SH-SY5Y (cell line): ENCODE results near the gene BCLAF1.

Source experiments
- GATA2 ChIP-seq: IDR thresholded peaks from 2 replicates; pipeline ENCODE4 v1.6.1; 2011; ENCODE audit warnings: mild to moderate bottlenecking, low read depth, low read length
- GATA3 ChIP-seq: IDR thresholded peaks from 2 replicates; pipeline ENCODE4 v1.6.1; 2011; ENCODE audit warnings: low read depth, mild to moderate bottlenecking, low read length, moderate library complexity

GRCh38 chr6:136254851-136255466 lies 34.7 kb downstream of the BCLAF1 start:
- TF ChIP-seq GATA3 (no peak), GATA2 (no peak)
